OCI-LY7 (cell line): ENCODE measurements around the gene SMG1. TPM values are rescaled to one million over a fixed set of nuclear protein-coding genes. Genes with fewer than 3 reads are reported as not detected.

Experiments
- BruUV-seq: library from RNA; stranded (reverse); fragments of 400-500 nt; replicated peaks from 2 replicates; lab custom pipeline; 2021; lab: Mats Ljungman, UMichigan
- CTCF ChIA-PET: fragments of 300-600 bp; sonication (Branson Sonifier 250); formaldehyde crosslinking; loops from one replicate; lab custom pipeline; 2022; ENCODE audit warnings: antibody characterized with exemption; ENCODE audit not compliant: unreplicated experiment; lab: Charles Lee
- POLR2A ChIA-PET: fragments of 300-600 bp; sonication (Branson Sonifier 250); formaldehyde crosslinking; loops from one replicate; lab custom pipeline; 2022; ENCODE audit warnings: antibody characterized with exemption; lab: Charles Lee
- DNase-seq: peaks from one replicate; pipeline ENCODE4 v3.0.0-alpha.2; 2015; ENCODE audit warnings: low spot score
- H2AFZ ChIP-seq: fragments of 200-600 bp; sonication (generic), shearing (Covaris generic); 2 replicates; pipeline ENCODE4 v1.6.1; 2014; ENCODE audit warnings: mild to moderate bottlenecking, antibody characterized with exemption, low read length, moderate library complexity
- H3K27ac ChIP-seq: fragments of 200-600 bp; sonication (generic); 2 replicates; pipeline ENCODE4 v1.5.1; 2014; ENCODE audit warnings: mixed run types, low read depth, mild to moderate bottlenecking, moderate library complexity, low read length, inconsistent platforms; ENCODE audit not compliant: poor library complexity, severe bottlenecking
- H3K36me3 ChIP-seq: fragments of 200-600 bp; sonication (generic); 2 replicates; pipeline ENCODE4 v1.6.1; 2014; ENCODE audit warnings: mild to moderate bottlenecking, antibody characterized with exemption, low read length, moderate library complexity, mixed read lengths; ENCODE audit not compliant: insufficient read depth
- H3K4me1 ChIP-seq: fragments of 200-600 bp; sonication (generic); 2 replicates; pipeline ENCODE4 v1.5.1; 2014; ENCODE audit warnings: mild to moderate bottlenecking, low read length; ENCODE audit not compliant: insufficient read depth, poor library complexity, severe bottlenecking
- H3K4me2 ChIP-seq: fragments of 200-600 bp; sonication (generic); 2 replicates; pipeline ENCODE4 v1.6.1; 2014; ENCODE audit warnings: mild to moderate bottlenecking, low read length
- H3K4me3 ChIP-seq: fragments of 200-600 bp; sonication (generic); 2 replicates; pipeline ENCODE4 v1.5.1; 2014; ENCODE audit warnings: mild to moderate bottlenecking, low read depth, low read length; ENCODE audit not compliant: poor library complexity, severe bottlenecking
- H3K79me2 ChIP-seq: fragments of 200-600 bp; sonication (generic); 2 replicates; pipeline ENCODE4 v1.6.1; 2016; ENCODE audit warnings: low read depth, mild to moderate bottlenecking, low read length, moderate library complexity, mixed read lengths; ENCODE audit not compliant: insufficient read depth
- H3K9me2 ChIP-seq: fragments of 200-600 bp; sonication (generic); 2 replicates; pipeline ENCODE4 v1.6.1; 2016; ENCODE audit warnings: mild to moderate bottlenecking, low read length, mixed read lengths; ENCODE audit not compliant: insufficient read depth
- H3K9me3 ChIP-seq: fragments of 200-600 bp; sonication (generic); 2 replicates; pipeline ENCODE4 v1.6.1; 2014; ENCODE audit warnings: mild to moderate bottlenecking, mixed run types, low read length, mixed read lengths
- H4K20me1 ChIP-seq: fragments of 200-600 bp; sonication (generic); 2 replicates; pipeline ENCODE4 v1.6.1; 2014; ENCODE audit warnings: mild to moderate bottlenecking, antibody characterized with exemption, low read length, moderate library complexity, mixed read lengths; ENCODE audit not compliant: insufficient read depth
- EZH2phosphoT487 ChIP-seq: fragments of 200-600 bp; sonication (generic); IDR thresholded peaks from 2 replicates; pipeline ENCODE4 v1.6.1; 2018; ENCODE audit warnings: low read depth, borderline replicate concordance, mild to moderate bottlenecking, mixed run types, antibody characterized with exemption, low read length, moderate library complexity, mixed read lengths
- intact Hi-C: fragments of 100-400 bp; cut with micrococcal nuclease; formaldehyde crosslinking; loops from one replicate; pipeline ENCODE4 v1.10.0; 2022; ENCODE audit not compliant: unreplicated experiment
- total RNA-seq, 2 experiments: library from RNA; depleted of rRNA in 1 of 2; stranded (reverse); fragments of >200 nt in 1 of 2; shearing (Covaris generic) in 1 of 2; gene quantifications; 2 replicates each; pipeline ENCODE4 v1.2.3, GENCODE V29; 2014 to 2022
- TF ChIP-seq, protein P1 (sequence below): fragments of 200-600 bp; sonication (generic); conservative IDR thresholded peaks from 2 replicates; pipeline ENCODE4 v1.5.1; 2014; ENCODE audit warnings: mild to moderate bottlenecking, antibody characterized with exemption, low read length, moderate library complexity, mixed read lengths

The SMG1 gene
- total RNA-seq, 2 experiments from 2014 or later, result 106 to 199 TPM

DNA sequence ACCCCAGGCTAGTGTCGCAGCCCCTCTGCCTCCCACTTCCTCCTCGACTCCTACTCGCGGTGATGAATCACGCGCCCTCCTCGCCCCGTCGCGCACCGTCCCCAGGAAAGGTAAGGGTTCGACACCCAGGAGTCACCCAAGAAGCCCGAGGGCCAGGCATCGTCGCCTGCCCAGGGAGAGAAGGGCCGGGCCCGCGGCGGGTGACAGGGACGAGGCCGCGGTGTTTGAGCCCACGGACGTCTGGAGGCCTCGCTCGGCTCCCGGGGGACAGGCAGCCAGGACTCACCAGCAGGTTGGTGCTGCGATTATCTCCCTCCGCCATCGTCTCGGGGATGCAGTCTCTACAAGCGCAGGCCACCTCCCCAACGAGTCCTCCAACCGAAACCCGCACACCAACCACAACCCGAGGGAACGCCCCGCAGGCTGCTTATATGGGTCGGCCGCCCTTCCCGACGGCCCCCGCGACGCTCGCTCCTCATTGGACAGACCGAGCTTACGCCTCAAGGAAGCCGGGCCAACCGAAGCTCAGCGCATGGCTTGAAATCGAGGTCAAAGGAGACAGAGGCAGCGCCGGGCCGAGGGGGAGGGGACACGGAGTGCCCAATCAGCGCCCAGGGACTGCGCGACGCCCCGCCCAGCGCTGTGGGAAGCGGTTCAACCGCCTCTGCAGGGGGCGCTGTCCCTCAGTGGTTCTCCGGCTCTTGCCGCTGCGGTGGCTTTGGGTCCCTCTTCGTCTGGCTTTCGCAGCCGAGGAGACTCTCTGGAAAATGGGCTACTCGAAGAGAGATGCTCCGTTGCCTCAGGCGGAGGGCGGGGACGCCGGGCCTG is 124.8 kb downstream of the SMG1 start, which contains the start of gene ARL6IP1:
ARL6IP1 (minus strand) TSS at position 405 of the 828 bp plus-strand sequence; CDS start at position 322, 83 bp downstream.
- Histone ChIP-seq H3K4me1 (peaks cover 66% of the 10 kb centered on the region), H3K9me2 (no peaks in the 10 kb centered on the region), H2AFZ (peak within 1 kb of the TSS; percentile 54), H3K36me3 (peaks cover 75% of the 10 kb centered on the region), H3K4me2 (peak within 1 kb of the TSS; percentile 94), H3K9me3 (no peaks in the 10 kb centered on the region), H3K4me3 (peak within 1 kb of the TSS; percentile 99), H4K20me1 (peaks cover 39% of the 10 kb centered on the region), H3K79me2 (peaks cover 83% of the 10 kb centered on the region), H3K27ac (peak within 1 kb of the TSS; percentile 89)
- BruUV-seq, result no TSS peak
- TF ChIP-seq, protein P1, sequence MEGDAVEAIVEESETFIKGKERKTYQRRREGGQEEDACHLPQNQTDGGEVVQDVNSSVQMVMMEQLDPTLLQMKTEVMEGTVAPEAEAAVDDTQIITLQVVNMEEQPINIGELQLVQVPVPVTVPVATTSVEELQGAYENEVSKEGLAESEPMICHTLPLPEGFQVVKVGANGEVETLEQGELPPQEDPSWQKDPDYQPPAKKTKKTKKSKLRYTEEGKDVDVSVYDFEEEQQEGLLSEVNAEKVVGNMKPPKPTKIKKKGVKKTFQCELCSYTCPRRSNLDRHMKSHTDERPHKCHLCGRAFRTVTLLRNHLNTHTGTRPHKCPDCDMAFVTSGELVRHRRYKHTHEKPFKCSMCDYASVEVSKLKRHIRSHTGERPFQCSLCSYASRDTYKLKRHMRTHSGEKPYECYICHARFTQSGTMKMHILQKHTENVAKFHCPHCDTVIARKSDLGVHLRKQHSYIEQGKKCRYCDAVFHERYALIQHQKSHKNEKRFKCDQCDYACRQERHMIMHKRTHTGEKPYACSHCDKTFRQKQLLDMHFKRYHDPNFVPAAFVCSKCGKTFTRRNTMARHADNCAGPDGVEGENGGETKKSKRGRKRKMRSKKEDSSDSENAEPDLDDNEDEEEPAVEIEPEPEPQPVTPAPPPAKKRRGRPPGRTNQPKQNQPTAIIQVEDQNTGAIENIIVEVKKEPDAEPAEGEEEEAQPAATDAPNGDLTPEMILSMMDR, result peak; percentile 85
- TF ChIP-seq EZH2phosphoT487, result no peak
- peak; percentile 100 for DNase-seq
- POLR2A ChIA-PET, result interaction anchor here (0.7 to 6.8 kb wide), 9 partner anchors 11 to 174 kb away, joined by 3 to 64 read pairs (median 3); partner anchors contain the start of gene RPS15A
- intact Hi-C loops, result loop anchor here (1.0 to 2.0 kb wide), 3 partner anchors 11 to 266 kb away; partner anchors contain the start of genes COQ7, RPS15A and SMG1
- CTCF ChIA-PET, result interaction anchor here (0.6 to 0.7 kb wide), 4 partner anchors 11 to 154 kb away, joined by 3 to 4 read pairs (median 4); partner anchors contain the start of gene RPS15A

DNA sequence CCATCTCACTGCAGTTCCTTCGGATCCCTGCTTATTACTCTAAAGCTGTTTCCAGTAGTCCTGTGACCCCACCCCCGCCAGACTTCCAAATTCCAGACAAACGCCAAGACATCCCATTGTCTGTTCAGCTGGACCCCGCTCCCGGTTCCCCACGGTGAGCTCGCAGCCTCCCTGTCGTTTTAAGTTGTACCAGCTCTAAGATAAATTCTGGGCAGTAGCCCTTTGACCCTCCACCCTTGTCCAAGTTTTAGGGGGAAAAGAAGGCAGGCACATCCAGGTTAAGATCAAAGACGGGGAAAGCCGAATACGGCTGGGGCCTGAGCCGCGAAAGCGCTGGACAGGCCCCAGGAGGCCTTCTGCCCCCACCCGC is 125.4 kb downstream of the SMG1 start:
- Histone ChIP-seq H4K20me1 (peaks cover 44% of the 10 kb centered on the region), H3K79me2 (peaks cover 83% of the 10 kb centered on the region), H3K9me3 (no peaks in the 10 kb centered on the region), H2AFZ (no peak overlapping the region; the same call in 1 of the 2 replicates), H3K9me2 (no peaks in the 10 kb centered on the region), H3K4me2 (peak overlapping the region; percentile 94), H3K27ac (peak overlapping the region; percentile 85), H3K4me3 (peak overlapping the region; percentile 99), H3K36me3 (peaks cover 75% of the 10 kb centered on the region), H3K4me1 (peaks cover 64% of the 10 kb centered on the region)
- TF ChIP-seq, protein P1, result no peak
- no peak for TF ChIP-seq EZH2phosphoT487
- no peak for DNase-seq
- no TSS peak for BruUV-seq
- CTCF ChIA-PET, result interaction anchor here (0.7 kb wide), 1 partner anchor 11 kb away, joined by 4 read pairs; the partner anchor contains the start of gene RPS15A
- POLR2A ChIA-PET, result interaction anchor here (1.4 to 6.8 kb wide), 2 partner anchors 10 to 155 kb away, joined by 3 to 64 read pairs; partner anchors contain the start of gene RPS15A
- intact Hi-C loops, result loop anchor here (1.0 to 2.0 kb wide), 3 partner anchors 10 to 267 kb away; partner anchors contain the start of genes COQ7, RPS15A and SMG1
